Stimulated activated CD4-positive, alpha-beta T cell treated with anti-CD3 and anti-CD28 coated beads, Interleukin-4, amount 100 ng/mL, for 48 hours (primary cell): Measurements from ENCODE around the gene HIRIP3.
A peak's percentile ranks its signal among the peaks of the same experiment; 100 is the strongest.

Experiments used
- DNase-seq, 2 donors: peaks; one replicate each; pipeline ENCODE4 v3.0.0-alpha.2; 2020; ENCODE audit warnings: low read depth in 2 of 2

The HIRIP3 gene

DNA sequence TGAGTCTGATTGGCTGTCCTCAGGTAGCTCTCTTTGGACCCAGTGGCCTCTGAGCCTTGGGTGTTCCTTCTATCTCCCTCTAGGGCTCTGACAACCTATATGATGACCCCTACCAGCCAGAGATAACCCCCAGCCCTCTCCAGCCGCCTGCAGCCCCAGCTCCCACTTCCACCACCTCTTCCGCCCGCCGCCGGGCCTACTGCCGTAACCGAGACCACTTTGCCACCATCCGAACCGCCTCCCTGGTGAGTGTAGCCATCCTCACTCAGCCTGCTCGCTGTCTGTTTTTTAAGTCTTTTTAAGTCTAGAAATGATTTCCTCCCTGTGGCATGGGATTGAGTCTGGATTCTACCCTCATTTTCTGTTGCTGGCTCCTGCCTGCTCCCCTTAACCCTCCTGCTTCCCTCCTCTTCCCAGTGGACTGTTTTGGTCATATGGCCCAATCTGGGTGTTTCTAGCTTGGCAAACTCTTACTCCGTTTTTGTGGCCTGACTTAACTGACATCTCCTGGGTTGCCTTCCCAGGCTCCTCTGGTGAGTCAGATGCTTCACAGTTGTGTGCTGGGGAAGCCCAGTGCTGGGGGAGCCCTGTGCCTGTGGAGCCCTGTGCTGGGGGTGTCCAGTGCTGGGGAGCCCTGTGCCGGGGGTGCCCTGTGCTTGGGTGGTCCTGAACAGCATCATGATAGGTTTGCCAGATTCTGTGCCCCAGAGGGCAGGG, 11.8 kb downstream of the HIRIP3 start:
- DNase-seq: no peak

DNA sequence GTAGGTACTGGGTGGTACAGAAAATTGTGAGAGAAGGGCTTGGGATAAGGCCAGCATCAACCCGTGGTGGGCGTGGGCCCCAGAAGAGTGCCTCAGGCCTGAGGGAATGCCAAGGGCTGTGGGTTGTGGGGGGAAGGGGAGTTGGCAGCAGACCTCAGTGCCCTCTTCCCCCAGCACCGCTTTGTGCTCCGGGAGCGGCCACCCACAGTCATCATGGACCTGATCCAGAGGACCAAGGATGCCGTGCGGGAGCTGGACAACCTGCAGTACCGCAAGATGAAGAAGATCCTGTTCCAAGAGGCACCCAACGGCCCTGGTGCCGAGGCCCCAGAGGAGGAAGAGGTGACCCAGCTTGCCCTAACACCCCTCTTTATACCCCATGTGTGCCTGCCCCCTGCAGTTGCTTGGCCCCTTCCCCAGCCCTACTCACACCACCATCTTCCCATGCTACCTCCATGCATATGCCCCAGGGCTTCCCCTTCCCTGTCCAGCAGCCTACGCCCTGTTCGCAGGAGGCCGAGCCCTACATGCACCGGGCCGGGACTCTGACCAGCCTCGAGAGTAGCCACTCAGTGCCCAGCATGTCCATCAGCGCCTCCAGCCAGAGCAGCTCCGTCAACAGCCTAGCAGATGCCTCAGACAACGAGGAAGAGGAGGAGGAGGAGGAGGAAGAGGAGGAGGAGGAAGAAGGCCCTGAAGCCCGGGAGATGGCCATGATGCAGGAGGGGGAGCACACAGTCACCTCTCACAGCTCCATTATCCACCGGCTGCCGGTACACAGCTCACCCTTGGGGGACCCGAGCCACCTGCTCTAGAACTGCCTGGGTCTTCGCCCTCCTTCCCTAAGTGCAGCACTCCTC, 12.6 kb downstream of the HIRIP3 start:
- DNase-seq: no peak

DNA sequence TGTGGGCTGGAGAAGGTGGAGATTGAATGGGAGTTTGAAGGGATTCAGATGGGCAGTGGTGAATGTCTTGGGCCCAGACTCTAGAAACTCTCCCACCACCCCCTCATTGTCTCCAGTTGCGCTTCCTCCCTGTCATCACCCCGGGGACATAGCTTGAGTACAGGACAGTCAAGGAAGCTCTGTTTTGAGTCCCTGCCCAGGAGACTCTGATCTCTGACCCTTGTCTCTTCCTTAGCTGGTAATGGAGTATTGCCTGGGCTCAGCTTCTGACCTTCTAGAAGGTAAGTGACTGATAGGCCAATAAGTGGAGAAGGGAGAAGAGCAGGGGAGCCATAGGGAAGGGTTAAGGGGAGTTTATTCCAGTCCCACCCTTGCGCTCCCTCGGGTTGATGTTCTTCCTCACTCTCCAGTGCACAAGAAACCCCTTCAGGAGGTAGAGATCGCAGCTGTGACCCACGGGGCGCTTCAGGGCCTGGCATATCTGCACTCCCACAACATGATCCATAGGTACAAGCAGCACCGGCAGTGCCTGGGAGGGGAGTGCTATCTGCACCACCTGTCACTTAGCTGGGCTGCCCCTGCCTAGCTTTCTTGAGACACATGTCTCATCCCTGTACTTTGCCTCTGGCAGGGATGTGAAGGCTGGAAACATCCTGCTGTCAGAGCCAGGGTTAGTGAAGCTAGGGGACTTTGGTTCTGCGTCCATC, 16.7 kb downstream of the HIRIP3 start:
- DNase-seq: no peak

DNA sequence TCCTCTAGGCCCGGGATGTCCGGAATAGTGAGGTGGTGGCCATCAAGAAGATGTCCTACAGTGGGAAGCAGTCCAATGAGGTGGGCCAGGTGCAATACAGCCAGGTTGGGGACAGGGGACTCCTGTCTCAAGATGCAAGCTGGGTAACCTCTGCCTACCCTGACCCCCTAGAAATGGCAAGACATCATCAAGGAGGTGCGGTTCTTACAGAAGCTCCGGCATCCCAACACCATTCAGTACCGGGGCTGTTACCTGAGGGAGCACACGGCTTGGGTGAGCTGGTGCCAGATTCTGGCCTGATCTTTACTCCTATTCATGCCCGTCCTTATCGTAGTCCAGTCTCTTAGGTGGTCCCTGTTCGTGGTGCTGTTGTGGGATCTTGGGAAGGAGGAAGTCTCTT, 17.3 kb downstream of the HIRIP3 start:
- no peak for DNase-seq

DNA sequence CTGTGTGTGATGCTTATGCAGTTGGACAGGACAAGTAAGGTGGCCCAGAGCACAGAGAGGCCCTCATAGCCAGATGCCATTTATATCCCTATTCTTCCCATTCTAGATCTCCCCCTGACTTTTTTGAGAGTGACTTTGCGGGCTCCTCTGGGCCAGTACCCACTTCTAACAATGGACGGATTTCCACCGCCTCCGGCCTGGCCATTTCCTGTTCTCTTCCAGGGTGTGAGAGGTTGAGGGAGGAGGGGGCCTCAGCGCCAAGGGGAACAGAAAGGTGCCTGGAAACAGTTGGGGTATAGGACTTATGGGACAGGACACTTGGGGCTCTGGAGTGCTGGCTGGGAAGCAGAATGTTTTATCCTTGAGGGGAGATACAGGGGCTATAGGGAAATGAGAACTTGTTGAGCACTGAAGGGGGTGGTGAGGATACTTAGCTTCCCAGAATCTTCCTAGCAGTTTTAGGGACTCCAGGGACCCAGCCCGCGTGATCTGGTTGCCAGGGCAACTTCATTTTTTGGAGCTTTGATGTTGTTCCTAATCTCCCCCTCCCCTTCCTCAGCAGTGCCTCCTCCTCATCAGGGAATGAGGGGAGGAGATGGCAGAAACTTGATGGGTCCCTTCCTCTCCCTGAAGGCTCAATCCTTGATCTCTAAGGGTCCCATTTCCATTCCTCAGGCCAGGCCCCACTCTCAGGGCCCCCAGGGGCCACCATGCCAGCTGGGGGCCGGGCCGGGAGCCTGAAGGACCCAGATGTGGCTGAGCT, 18.2 kb downstream of the HIRIP3 start:
- DNase-seq: no peak

DNA sequence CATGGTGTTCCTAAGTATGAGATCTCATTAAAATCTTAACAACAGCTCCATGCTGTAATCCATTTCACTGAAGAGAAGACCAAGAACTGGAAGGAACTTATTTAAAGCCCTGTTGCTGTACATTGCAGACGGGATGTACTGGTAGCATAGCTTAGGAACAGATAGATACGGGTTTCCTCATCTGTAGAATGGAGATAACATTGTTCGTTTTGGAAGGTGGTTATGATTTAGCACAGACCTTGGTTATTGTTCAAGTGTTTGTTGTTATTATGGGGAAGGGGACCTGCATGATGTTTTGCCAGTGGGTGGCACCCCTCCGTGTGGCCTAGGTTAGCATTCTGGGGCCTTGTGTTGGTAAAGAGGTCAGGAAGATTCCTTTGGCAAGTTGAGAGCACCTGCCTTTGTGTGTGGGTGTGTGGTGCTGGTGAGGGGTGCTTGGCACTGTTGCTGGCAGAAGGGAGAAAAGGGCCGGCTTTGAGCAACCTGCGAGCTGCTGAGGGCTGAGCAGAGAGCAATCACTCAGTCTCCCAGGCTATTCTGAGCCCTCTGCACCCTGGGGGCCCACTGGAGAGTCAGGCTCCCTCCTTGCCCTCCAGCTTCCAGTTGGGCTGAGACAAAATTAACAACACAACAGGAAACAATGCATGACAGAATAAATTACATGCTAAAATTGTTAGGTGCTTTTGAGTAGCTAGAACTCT, 19.5 kb downstream of the HIRIP3 start:
- no peak for DNase-seq

DNA sequence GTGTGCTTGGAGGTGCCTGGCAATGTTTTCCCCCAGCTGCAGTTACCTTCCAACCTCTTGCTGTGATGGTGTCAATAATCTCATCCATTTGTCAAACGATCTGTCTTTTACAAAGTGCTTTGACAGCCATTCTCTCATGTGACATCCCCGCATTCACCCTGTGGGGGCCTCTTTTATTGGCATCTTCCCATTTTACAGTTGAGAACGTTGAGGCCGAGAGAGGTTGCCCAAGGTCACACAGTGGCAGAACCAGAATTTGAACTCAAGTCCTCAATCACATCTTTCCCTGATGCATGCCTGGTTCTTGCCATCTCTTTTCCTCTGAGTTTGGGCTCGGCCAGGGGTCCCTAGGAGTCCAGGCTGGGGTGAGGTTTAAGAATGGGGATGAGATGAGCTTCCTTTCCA, 20.3 kb downstream of the HIRIP3 start:
- no peak for DNase-seq

DNA sequence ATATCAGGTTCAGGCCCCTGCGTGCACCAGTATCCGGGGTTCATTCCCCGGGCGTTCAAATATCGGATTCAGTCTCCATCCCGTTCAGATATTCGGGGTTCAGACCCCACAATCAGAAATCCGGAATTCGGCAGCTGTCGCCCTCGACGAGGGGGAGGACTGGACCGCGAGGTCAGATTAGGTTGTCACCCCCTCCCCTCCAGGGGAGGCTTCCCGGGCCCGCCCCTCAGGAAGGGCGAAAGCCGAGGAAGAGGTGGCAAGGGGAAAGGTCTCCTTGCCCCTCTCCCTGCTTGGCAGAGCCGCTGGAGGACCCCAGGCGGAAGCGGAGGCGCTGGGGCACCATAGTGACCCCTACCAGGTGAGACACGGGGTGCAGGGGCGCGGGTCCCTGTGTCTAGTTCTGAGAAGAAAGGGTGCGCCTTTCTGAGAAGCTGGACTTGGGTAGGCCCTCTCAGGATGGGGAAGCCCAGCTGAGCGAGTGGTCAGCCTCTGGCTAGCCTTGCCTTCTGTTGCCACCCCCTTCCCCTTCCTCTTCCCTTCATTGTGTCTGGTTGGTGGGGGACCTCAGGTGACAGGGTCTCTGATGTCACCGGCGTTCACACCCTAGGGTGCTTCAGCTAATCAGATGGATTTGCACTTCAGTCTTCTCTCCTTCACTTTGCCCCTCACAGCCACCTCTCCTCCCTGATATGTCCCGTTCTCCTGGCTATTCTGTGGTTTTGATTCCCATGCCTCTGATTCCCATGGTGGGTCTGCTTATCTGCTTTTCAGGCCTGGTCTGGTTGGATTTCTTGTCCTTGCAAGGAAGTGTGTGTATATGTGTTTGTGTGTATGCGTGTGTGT, 20.9 kb downstream of the HIRIP3 start:
- DNase-seq: no peak

DNA sequence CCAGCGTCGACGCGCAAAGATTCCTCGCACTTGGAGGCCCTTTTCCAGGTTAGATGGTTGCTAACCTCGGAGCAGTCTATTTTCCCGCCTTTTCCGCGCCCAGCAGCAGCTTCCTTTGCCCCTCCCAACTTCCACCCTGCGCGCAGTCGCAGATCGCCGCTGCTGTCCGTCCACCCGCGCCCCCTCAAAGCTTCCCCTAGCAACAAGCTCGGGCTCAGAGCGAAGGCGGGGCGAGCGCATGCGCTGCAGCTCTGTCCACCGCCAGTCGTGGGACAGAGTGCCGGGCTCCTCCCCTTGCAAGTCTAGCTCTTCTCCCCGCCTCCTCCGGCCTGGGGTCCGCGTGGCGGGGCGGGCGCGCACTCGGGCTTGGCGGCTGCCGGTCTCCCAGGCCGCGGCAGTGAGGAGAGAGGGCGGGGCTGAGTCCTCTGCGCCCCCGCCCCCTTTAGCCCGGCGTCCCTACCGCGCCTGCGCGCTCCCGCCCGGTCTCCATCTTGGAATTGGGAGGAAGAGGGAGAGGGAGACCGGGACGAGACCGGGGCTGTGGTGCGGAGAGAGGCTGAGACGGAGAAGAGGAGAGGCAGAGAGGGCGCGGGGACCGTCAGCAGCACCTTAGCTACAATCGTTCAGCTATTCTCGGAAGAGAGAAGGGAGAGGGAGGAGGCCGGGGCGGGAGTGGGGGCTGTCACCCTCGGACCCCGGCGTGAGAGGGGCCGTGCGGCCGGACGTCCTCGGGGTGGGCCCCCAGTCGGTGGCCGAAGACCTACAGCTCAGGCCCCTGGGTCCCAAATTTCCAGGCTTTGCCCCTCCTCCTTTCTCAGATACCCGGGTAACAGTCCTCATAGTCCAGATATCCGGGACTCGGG, 21.8 kb downstream of the HIRIP3 start, which contains the start of gene TAOK2:
TAOK2 (plus strand) TSS at position 485 of the 863 bp plus-strand sequence. CDS start 3,905 bp downstream, outside the sequence.
- peak; percentile 93 to 96 for DNase-seq

DNA sequence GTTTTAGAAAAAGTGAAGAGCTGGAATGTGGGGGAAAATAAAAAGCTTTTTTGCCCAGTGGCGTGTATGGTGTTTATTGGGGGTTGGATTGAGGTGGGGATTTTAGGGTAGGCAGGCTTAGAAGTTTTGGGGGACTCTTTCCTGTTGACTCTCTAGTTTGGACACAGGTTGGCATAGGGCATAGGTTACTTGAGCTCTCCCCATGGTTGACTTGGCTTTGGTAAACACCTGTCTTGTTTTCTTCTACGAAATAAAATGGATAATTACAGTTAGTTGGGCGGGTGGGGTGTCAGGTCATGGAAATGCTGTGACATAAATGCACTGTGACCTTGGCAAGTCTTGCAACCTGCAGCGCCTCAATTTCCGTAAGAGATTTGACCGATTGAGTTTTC, 22.4 kb downstream of the HIRIP3 start:
- DNase-seq: no peak

DNA sequence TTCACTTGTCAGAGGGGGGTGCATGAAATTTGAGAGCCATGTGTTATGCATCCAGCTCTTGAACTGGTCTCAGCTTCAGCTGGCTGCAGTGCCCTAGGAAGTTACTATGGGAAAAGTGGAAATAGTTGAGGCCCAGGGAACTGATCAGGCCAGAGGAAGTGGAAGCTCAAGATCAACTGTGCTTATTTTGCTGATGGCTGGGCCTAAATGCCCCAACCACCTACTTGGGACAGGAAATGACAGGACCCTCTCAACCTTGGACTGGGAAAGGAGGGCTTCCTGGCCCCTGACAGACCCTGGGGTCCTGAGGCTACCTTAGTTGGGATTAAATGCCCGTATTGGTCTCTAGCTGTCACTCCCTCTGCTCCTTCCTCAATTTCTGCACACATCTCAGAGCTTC, 22.9 kb downstream of the HIRIP3 start:
- no peak for DNase-seq

DNA sequence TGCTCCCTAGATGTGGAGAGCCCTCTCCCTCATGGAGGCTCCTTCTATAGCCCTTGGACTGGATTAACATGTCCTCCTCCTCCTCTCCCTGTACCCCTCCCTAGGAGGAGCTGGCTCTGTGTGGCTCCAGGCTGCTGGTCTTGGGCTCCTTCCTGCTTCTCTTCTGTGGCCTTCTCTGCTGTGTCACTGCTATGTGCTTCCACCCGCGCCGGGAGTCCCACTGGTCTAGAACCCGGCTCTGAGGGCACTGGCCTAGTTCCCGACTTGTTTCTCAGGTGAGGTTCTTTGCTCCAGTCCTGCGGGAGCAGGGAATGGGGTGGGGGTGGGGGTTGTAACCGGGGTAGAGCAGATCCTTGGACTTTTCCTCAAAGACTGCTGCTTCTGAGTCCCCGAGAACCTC, 24.1 kb downstream of the HIRIP3 start:
- no peak for DNase-seq

DNA sequence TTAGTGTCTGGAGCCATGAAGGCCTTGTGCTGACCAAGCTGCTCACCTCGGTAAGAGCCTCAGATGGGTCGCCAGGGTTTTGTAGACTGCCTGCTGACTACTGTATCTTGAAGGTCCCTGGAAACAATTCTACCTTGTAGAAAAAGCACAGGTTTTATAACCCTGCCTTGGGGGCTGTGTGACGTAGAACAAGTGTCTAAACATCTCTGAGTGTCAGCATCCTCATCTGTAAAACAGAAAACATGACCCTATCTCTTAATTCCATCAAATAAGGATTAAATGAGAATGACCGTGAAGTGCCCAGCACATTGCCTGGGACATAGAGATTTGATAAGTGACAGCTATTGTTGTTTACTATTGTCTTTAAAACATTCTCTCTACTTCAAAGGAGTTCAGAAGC, 27.2 kb downstream of the HIRIP3 start:
- DNase-seq: no peak

DNA sequence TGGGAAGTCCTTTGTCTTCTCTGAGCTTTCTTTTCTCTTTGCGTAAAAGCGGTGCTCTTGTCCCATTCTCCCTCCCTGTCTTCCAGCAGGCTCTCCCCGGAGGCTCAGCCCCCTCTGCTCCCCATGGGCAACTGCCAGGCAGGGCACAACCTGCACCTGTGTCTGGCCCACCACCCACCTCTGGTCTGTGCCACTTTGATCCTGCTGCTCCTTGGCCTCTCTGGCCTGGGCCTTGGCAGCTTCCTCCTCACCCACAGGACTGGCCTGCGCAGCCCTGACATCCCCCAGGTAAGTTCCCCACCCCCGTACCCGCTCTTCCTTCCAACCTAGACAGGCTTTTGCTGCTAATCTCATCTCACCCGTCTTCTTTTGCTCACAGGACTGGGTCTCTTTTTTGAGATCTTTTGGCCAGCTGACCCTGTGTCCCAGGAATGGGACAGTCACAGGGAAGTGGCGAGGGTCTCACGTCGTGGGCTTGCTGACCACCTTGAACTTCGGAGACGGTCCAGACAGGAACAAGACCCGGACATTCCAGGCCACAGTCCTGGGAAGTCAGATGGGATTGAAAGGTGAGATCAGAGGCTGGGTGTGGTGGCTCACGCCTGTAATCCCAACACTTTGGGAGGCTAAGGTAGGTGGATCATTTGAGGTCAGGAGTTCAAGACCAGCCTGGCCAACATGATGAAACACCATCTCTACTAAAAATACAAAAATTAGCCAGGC, 32.2 kb downstream of the HIRIP3 start:
- no peak for DNase-seq

DNA sequence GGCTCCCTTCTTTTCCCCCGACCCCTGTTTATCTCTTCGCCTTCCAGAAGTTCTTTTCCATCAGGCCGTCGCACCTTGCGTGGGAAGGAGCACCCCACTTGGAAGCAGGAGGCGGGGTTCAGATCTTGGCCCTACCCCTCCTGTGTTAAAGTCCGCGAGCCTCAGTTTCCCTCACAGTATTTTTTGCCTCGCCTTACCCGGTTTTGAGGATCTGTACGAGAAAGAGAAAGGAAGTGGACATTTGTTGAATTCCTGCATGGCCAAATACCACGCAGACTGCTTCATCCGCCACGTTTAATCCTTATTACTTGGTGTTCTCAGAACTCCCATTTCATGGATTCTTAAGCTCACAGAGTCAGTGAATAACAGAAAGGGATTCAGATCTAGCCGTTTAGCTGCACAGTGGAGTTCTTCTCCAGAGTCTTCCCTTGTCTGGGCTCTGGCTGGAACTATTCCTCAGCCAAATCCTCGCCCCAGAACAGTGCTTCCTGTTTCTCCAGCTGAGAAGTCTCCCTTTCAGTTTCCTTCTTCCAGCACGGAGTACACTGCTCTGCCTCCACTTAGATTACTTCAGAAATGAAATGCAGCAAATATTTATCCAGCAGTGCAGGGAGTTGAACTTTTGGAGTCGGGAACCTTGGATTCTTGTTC, 32.9 kb downstream of the HIRIP3 start:
- DNase-seq: no peak

DNA sequence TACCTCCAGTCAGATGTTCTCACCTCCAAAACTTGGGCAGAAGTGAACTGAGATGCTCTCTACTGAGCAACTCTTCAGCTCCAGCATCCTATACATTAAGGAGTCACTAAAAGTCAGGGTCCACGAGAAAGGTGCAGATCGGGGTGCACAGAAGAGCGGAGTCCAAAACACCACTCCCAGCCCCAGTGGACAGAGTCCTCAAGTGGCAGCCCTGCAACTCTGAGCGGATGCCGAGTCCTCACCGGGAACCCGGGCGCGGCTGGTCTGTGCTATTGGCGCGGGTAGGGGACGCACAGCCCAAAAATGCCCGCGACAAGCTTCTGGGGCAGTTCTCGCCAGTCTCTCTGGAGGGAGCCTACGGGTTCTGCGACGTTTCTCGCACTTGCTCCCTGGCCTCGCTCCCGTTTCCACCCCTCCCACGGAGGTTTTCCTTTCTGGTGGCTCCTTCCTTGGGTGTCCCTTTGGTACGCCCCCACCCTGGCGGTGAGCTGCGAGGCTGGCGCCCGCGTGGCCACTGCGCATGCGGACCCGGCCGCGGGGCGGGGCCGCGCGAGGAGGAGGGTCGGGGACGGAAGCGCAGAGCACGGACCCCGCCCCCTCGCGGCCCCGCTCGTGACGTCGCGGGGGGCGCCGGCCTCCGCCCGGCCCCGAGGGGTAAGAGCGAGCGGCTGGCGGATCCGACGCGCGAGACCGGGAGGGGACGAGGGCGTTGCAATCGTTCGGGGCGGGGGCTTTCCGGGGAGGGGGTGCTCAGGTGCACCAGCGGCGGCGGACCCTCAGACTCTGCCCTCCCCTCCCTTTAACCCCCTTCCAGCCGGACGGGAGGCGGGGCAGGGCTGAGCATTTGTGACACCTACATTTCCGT, 33.7 kb downstream of the HIRIP3 start, which contains the start of gene TMEM219:
TMEM219 (plus strand) TSS at position 601 of the 865 bp plus-strand sequence. CDS start 1,065 bp downstream, outside the sequence.
- DNase-seq: peak; percentile 90 to 91

DNA sequence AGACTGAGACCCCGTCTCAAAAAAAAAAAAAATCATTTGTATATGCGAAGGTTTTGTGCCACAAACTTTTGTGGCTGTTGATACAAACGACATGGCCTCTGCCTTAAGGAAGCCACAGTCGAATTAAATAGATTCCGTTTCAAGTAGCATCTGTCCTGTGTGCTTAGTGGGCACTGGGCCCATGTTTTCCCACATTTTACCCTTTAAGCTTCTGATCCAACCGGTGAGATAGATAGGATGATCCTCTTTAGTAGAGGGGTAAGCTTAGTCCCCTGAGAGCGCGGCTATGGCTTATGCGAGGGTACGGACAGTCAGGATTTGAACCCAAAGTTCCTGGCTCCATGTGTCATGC, 34.3 kb downstream of the HIRIP3 start:
- DNase-seq: no peak
